Erythroblast (primary cell): ENCODE results near the gene KICS2.

ENCODE experiments used
- GATA1 ChIP-seq: IDR thresholded peaks from 2 replicates; pipeline ENCODE4 v1.6.1; 2011; ENCODE audit warnings: low read depth, mild to moderate bottlenecking, control low read depth, low read length, moderate library complexity
- POLR2A ChIP-seq: IDR thresholded peaks from 2 replicates; pipeline ENCODE4 v1.6.1; 2011; ENCODE audit warnings: mild to moderate bottlenecking, low read length

DNA sequence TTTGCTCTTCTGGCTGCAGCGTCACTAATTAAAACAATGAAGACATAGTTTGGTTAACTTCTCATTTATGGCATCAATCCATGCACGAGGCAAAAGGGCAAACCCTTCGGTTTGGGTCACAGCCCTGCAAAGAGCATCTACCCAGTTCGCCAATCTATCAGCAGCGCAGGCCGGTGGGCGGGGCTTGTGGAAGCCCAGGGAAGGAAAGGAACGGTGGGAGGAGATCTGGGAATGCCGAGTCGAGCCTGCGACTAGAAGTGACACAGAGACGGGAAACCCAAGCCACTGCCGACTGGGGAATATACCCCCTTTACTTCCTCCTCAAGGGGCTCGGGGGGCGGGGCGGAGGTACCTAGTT lies 466 bp downstream of the KICS2 start:
- TF ChIP-seq POLR2A, result no peak
- TF ChIP-seq GATA1, result no peak
